Right ventricle myocardium inferior (tissue), 1 donor: Measurements from ENCODE around the gene PARS2. TPM values are rescaled to one million over a fixed set of nuclear protein-coding genes. Genes with fewer than 3 reads are reported as not detected.
"Not testable (repeated sequence)": the region's sequence is repeated elsewhere in the genome, so short reads cannot be mapped to it uniquely, and the experiment has no call there.

Experiments used
- ATAC-seq: fragments of 200-7000 bp; cut with Tn5 transposase; one replicate; pipeline ENCODE4 v1.9.1; 2020; ENCODE audit warnings: mild to moderate bottlenecking, moderate library complexity
- DNase-seq: peaks from one replicate; pipeline ENCODE4 v3.0.0; 2021; ENCODE audit errors: missing footprints
- intact Hi-C: fragments of 100-400 bp; cut with DNase I; formaldehyde crosslinking; loops from one replicate; pipeline ENCODE4 v1.11.0; 2022
- total RNA-seq: library from RNA; stranded (reverse); fragmentation: NEBNext Ultra II Directional; extraction: Animal tissue kit (Norgen Biotek cat#: 25700); gene quantifications from one replicate; pipeline ENCODE4 v1.2.1, GENCODE V29; 2021
- donor health status: DM: no; HTN: yes; CAD: no; lungs with severe emphysema.

PARS2 gene
- total RNA-seq, 1 donor from 2014 or later: 4.2 TPM

GRCh38 chr1:54782156-54782555, 17.8 kb upstream of the PARS2 start:
- intact Hi-C loops: no loop called here
- DNase-seq: no peak
- no peak for ATAC-seq

GRCh38 chr1:54781023-54781723, 16.9 kb upstream of the PARS2 start:
- intact Hi-C loops: no loop called here
- DNase-seq: no peak
- ATAC-seq: peak; percentile 6

GRCh38 chr1:54777431-54777830, 13.1 kb upstream of the PARS2 start:
- intact Hi-C loops: no loop called here
- ATAC-seq (peak; percentile 10), DNase-seq (no peak)

- ATAC-seq (no peak), DNase-seq (no peak)
- intact Hi-C loops: no loop called here
Observed at GRCh38 chr1:54777011-54777410, 12.7 kb upstream of the PARS2 start.

GRCh38 chr1:54775828-54776721, 11.8 kb upstream of the PARS2 start:
- DNase-seq, ATAC-seq, intact Hi-C loops: not testable (repeated sequence)

- no peak for DNase-seq
- ATAC-seq: no peak
- intact Hi-C loops: no loop called here
Observed at GRCh38 chr1:54774820-54775498, 10.6 kb upstream of the PARS2 start.

GRCh38 chr1:54772951-54773350, 8.6 kb upstream of the PARS2 start:
- intact Hi-C loops: no loop called here
- no peak for ATAC-seq
- DNase-seq: no peak

GRCh38 chr1:54768093-54768492, 3.8 kb upstream of the PARS2 start:
- DNase-seq (no peak), ATAC-seq (no peak)
- intact Hi-C loops: loop anchor here (10.0 kb wide), 1 partner anchor 823 kb away; the partner anchor contains the start of genes IFT25 and LRRC42

GRCh38 chr1:54767526-54767925, 3.2 kb upstream of the PARS2 start:
- intact Hi-C loops: loop anchor here (10.0 kb wide), 1 partner anchor 823 kb away; the partner anchor contains the start of genes IFT25 and LRRC42
- no peak for DNase-seq

GRCh38 chr1:54766726-54767125, 2.4 kb upstream of the PARS2 start:
- DNase-seq: no peak
- intact Hi-C loops: loop anchor here (10.0 kb wide), 1 partner anchor 822 kb away; the partner anchor contains the start of genes IFT25 and LRRC42
- no peak for ATAC-seq

More at GRCh38 chr1:54767526-54767925, 3.2 kb upstream of the PARS2 start:
- ATAC-seq: no peak

- ATAC-seq (peak; percentile 12), DNase-seq (no peak)
- intact Hi-C loops: loop anchor here (5.0 to 10.0 kb wide), 2 partner anchors 48 to 820 kb away; partner anchors contain the start of genes IFT25, LRRC42 and TTC4
Observed at GRCh38 chr1:54764922-54765561, 719 bp upstream of the PARS2 start.

GRCh38 chr1:54763816-54764132, 549 bp downstream of the PARS2 start:
- intact Hi-C loops: loop anchor here (5.0 to 10.0 kb wide), 2 partner anchors 46 to 819 kb away; partner anchors contain the start of genes IFT25, LRRC42 and TTC4
- ATAC-seq: no peak
- no peak for DNase-seq

- ATAC-seq (no peak), DNase-seq (no peak)
- intact Hi-C loops: no loop called here
Observed at GRCh38 chr1:54758678-54759348, 5.5 kb downstream of the PARS2 start.

- no peak for DNase-seq
- intact Hi-C loops: no loop called here
- ATAC-seq: no peak
Observed at GRCh38 chr1:54757833-54758232, 6.5 kb downstream of the PARS2 start.

- DNase-seq (no peak), ATAC-seq (no peak)
- intact Hi-C loops: no loop called here
Observed at GRCh38 chr1:54754486-54755285, 9.6 kb downstream of the PARS2 start.

GRCh38 chr1:54754045-54754444, 10.3 kb downstream of the PARS2 start:
- ATAC-seq (no peak), DNase-seq (no peak)
- intact Hi-C loops: no loop called here

- DNase-seq (no peak), ATAC-seq (no peak)
- intact Hi-C loops: no loop called here
Observed at GRCh38 chr1:54751426-54751825, 12.9 kb downstream of the PARS2 start.
